ENCODE measurements around the gene RASGRF1. TPM values are rescaled to one million over a fixed set of nuclear protein-coding genes. Genes with fewer than 3 reads are reported as not detected.
A peak's percentile ranks its signal among the peaks of the same experiment; 100 is the strongest.

Gene RASGRF1
- total and polyA plus RNA-seq, 9 of the 15 experiments (the other 6 are each of a cell fraction or from before 2014, with no cell fraction given), result 0.03 to 0.58 (median 0.06) TPM; not detected in 1

DNA sequence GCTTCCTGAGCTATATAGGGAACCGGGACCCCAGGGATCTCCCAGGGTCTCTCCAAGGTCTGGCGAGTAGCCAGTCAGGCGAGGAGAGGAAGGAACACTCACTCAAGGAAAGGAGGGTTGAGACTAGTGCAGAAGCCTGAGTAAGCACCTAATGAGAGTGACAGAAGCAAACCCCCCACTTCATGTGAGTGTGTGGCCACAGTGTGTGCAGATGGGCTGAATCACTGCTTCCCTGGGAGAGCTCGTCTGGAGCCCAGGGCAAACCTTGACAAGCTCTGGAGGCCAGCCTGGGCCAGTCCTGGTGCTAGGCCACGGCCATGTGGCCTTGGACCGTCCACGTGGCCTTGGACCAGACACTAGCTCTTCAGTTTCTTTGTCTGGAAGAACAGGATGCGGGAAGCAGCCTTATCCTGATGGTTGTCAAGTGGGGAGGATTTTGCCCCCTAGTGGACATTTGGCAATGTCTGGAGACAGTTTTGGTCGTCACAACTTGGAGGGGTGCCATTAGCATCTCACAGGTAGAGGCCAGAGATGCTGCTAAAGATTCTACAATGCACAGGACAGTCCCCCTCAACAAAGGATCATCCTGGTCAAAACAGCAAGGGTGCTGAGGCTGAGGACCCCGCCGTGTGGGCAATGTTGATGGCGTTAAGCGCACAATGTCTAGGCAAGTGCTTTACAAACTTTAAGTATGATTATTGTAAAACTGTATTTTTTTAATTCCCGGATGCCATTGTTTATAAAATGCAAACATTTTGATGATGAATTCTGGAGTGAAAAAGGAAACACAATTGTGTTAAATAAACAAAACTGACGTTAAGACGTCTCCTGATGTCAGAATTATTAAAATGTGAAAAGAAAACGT lies 110.9 kb downstream of the RASGRF1 start (continued):
- TF ChIP-seq, protein P1, sequence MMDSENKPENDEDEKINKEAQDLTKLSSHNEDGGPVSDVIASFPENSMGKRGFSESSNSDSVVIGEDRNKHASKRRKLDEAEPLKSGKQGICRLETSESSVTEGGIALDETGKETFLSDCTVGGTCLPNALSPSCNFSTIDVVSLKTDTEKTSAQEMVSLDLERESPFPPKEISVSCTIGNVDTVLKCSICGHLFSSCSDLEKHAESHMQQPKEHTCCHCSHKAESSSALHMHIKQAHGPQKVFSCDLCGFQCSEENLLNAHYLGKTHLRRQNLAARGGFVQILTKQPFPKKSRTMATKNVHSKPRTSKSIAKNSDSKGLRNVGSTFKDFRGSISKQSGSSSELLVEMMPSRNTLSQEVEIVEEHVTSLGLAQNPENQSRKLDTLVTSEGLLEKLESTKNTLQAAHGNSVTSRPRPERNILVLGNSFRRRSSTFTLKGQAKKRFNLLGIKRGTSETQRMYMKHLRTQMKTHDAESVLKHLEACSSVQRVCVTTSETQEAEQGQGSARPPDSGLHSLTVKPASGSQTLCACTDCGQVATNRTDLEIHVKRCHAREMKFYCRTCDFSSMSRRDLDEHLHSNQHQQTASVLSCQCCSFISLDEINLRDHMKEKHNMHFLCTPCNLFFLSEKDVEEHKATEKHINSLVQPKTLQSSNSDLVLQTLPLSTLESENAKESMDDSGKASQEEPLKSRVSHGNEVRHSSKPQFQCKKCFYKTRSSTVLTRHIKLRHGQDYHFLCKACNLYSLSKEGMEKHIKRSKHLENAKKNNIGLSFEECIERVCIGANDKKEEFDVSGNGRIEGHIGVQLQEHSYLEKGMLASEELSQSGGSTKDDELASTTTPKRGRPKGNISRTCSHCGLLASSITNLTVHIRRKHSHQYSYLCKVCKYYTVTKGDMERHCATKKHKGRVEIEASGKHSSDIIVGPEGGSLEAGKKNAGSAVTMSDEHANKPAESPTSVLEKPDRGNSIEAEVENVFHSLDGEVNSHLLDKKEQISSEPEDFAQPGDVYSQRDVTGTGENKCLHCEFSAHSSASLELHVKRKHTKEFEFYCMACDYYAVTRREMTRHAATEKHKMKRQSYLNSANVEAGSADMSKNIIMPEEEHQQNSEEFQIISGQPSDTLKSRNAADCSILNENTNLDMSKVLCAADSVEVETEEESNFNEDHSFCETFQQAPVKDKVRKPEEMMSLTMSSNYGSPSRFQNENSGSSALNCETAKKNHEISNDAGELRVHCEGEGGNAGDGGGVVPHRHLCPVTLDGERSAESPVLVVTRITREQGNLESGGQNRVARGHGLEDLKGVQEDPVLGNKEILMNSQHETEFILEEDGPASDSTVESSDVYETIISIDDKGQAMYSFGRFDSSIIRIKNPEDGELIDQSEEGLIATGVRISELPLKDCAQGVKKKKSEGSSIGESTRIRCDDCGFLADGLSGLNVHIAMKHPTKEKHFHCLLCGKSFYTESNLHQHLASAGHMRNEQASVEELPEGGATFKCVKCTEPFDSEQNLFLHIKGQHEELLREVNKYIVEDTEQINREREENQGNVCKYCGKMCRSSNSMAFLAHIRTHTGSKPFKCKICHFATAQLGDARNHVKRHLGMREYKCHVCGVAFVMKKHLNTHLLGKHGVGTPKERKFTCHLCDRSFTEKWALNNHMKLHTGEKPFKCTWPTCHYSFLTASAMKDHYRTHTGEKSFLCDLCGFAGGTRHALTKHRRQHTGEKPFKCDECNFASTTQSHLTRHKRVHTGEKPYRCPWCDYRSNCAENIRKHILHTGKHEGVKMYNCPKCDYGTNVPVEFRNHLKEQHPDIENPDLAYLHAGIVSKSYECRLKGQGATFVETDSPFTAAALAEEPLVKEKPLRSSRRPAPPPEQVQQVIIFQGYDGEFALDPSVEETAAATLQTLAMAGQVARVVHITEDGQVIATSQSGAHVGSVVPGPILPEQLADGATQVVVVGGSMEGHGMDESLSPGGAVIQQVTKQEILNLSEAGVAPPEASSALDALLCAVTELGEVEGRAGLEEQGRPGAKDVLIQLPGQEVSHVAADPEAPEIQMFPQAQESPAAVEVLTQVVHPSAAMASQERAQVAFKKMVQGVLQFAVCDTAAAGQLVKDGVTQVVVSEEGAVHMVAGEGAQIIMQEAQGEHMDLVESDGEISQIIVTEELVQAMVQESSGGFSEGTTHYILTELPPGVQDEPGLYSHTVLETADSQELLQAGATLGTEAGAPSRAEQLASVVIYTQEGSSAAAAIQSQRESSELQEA (IDR thresholded peaks at IDR 0.05; ENCODE audit: low read depth), result no peak
- TF ChIP-seq ZNF274 (IDR thresholded peaks at IDR 0.05; ENCODE audit: borderline replicate concordance, low read depth, low read length) (no peak), XRCC4 (IDR thresholded peaks at IDR 0.05; ENCODE audit: extremely low read depth, insufficient read depth, insufficient read length) (no peak), TAF9B (IDR thresholded peaks at IDR 0.05; ENCODE audit: partially characterized antibody) (no peak), CTCF (IDR thresholded peaks at IDR 0.05 in 2 of 3, conservative IDR thresholded peaks at IDR 0.05 in 1 of 3; ENCODE audit: insufficient read depth in 2 of 3, low read depth in 1 of 3, low read length in 3 of 3) (peak; percentile 73 to 90 (median 85)), RBM25 (IDR thresholded peaks at IDR 0.05; ENCODE audit: low read depth, low read length, severe bottlenecking) (no peak), PATZ1 (CRISPR knock-in tag; IDR thresholded peaks at IDR 0.05; ENCODE audit: borderline replicate concordance) (no peak), PPARD (CRISPR knock-in tag; IDR thresholded peaks at IDR 0.05) (no peak), MCM3 (IDR thresholded peaks at IDR 0.05) (no peak), IFI16 (CRISPR knock-in tag; IDR thresholded peaks at IDR 0.05) (no peak), FOXJ2 (tag; IDR thresholded peaks at IDR 0.05) (no peak), ZNF175 (CRISPR knock-in tag; IDR thresholded peaks at IDR 0.05; ENCODE audit: low read depth) (no peak), ZNF778 (CRISPR knock-in tag; IDR thresholded peaks at IDR 0.05) (no peak)
